AG10803 (cell line): ENCODE results near the gene USP35.

ENCODE experiments used
- DNase-seq: peaks from one replicate; pipeline ENCODE4 v3.0.0; 2010; ENCODE audit warnings: low read depth
- H3K4me3 ChIP-seq: 2 replicates; pipeline ENCODE4 v1.5.1; 2011; ENCODE audit warnings: mild to moderate bottlenecking, low read length, control low read depth
- TF ChIP-seq, protein P1 (sequence below): conservative IDR thresholded peaks from 2 replicates; pipeline ENCODE4 v1.5.1; 2011; ENCODE audit warnings: mild to moderate bottlenecking, low read length, control low read depth, inconsistent platforms

USP35 gene

DNA sequence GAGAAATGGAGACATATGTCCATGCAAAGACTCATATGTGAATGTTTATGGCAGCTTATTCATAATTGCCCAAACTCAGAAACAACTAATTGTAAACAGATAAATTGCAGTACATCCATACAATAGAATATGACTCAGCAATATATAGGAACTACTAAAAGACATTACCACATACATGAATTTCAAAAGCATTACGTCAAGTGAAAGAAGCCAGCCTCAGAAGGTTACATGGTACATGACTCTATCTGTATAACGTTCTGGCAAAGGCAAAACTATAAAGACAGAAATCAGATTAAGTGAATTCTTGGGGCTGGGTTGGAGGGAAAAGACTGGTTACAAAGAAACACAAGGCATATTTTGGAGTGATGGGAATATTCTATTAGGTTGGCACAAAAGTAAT lies 7.5 kb upstream of the USP35 start:
- no peak for DNase-seq
- TF ChIP-seq, protein P1, sequence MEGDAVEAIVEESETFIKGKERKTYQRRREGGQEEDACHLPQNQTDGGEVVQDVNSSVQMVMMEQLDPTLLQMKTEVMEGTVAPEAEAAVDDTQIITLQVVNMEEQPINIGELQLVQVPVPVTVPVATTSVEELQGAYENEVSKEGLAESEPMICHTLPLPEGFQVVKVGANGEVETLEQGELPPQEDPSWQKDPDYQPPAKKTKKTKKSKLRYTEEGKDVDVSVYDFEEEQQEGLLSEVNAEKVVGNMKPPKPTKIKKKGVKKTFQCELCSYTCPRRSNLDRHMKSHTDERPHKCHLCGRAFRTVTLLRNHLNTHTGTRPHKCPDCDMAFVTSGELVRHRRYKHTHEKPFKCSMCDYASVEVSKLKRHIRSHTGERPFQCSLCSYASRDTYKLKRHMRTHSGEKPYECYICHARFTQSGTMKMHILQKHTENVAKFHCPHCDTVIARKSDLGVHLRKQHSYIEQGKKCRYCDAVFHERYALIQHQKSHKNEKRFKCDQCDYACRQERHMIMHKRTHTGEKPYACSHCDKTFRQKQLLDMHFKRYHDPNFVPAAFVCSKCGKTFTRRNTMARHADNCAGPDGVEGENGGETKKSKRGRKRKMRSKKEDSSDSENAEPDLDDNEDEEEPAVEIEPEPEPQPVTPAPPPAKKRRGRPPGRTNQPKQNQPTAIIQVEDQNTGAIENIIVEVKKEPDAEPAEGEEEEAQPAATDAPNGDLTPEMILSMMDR, result no peak
- H3K4me3 ChIP-seq, result no peak overlapping the region

DNA sequence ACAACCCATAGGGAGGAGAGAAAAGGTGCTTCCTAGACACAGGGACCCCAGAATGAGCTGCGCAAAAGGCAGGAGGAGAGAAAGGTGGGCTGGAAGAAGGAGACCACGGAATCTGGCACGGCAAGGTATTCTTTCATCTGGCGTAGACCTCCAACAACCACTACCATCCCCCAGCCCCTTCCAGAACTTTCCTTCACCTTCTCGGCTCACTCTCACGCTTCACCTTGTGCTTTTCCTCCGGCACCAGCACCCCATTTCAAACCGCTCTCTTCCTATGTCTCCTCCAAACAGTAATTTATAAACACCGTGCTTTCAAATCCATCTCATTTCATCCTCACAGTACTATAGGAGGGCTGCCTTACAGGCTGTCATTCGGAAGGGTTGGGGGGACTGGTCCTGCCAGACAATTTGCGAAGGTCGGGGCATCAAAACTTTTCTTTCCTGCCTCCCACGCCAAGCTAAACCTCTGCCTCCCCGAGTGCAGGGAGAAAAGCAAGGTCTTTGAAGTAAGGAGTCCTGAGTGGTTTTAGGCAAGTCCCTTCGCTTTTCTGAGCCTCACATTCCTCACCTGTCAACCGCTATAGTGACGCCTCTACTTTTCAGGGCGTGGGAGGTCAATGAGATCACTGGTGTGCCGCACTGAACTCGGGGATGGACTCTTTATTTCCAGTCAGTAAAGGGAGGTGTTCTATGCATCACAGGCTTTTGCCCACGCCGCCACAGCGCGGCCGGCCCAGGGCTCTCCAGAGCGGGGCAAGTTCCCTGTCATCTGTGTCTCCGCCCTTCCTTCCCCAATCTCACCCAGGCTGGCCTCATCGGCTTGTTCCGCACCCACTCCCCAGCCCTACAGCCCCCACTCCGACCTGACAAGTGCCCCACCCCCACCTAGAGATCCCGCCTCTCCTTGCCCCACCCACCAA lies 1.1 kb upstream of the USP35 start:
- DNase-seq, result no peak
- TF ChIP-seq, protein P1, result no peak
- H3K4me3 ChIP-seq, result peak overlapping the region; percentile 95

DNA sequence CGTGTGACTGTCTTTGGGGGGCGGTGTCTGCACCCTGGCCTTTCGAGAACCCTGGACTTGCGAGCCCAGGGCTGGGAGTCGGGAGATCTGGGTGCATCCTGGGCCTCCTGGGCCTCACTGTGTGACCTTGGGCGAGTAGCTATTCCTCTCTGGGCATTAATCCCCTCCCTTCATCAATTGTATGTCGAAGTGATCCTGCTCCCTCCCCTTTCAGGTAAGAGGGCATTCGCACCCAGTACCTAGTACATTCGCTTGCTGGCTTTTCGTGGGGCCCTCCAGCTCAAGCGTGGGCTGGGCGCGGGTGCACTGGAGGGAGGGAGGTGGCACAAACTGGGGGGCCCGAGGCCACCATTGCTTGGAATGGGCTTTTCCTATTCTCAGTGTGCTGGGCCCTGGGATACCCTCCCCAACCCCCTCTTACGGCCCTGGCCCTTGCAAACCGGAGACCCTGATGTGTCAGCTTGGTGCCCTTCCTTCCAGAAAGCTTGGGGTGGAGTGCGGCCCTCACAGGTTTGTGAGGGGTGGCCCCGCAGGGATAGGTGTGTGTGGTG lies 530 bp downstream of the USP35 start:
- DNase-seq, result no peak
- TF ChIP-seq, protein P1, result no peak
- H3K4me3 ChIP-seq, result peak overlapping the region; percentile 95

DNA sequence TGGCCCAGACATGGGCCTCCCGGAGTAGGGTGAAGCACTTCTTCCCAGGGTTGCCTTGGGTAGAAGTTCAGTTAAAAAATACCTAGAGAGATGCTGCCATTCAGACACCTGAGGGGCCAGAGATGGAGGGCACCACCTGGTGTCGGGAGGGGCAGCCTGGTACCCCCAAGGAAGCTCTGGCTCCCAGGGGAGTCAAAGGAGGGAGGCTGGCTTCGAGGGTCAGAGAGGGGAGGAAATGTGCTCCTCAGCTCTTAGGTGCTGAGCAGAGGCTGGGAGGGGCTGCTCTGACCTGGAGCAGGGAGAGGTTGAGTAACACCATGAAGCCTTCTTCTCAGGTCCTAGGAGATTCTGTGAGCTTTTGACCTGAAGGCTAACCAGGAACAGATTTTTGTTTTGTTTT lies 1.1 kb downstream of the USP35 start:
- peak overlapping the region; percentile 95 for H3K4me3 ChIP-seq
- TF ChIP-seq, protein P1, result no peak
- DNase-seq, result no peak

DNA sequence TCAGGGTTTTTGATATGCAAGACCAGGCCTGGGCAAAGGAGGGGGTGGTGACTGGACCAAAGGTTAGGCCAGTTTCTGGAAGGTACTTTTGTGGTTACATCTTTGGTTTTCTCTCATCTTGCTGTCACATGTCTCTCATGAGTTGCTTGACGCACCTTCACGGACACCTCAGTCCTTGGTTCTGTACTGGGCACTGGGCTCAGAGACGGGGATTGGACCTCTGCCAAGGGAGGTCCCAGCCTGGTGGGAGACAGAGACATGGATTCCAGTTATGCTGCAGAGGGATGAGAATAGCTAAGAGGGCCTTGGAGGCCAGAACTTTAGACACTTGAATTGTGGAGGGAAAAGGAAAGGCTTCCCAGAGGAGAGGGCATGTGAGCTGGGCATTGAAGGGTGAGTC lies 1.7 kb downstream of the USP35 start:
- TF ChIP-seq, protein P1, result no peak
- no peak for DNase-seq
- peak overlapping the region; percentile 8; the same call in 1 of the 2 replicates for H3K4me3 ChIP-seq

DNA sequence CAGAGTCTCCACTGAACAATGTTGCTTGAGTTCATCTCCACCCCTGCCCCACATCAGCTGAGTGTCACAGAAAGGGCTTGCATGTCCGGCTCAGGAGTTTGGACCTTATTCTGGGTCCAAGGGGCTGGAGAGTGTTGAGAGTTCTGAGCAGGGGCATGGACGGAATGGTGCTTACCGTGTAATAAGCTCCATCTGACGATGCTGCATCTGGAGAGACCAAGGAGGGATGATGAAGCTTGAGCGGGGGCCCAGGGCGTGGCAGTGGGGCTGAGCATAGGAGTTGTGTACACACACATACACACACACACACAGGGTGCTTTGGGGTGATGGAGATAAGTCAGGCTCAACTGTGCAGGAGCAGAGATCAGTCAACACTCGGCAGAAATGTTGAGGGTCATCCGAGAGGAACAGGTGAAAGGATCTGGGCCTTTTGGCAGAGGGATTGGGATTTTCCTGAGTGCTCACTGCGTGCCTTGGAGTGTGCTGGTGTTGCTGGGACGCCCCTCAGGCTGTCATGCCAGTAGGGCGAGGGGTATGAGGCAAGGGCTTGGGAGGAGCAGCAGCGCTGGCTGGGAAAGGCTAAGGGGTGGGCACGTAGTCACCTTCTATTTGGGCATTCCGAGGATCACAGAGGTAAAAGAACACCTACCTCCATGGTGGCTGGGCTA lies 2.3 kb downstream of the USP35 start:
- TF ChIP-seq, protein P1, result no peak
- no peak for DNase-seq
- peak overlapping the region; percentile 8; the same call in 1 of the 2 replicates for H3K4me3 ChIP-seq
